Mononuclear cell (primary cell): ENCODE results near the gene RASA2. TPM values are rescaled to one million over a fixed set of nuclear protein-coding genes. Genes with fewer than 3 reads are reported as not detected.
A peak's percentile ranks its signal among the peaks of the same experiment; 100 is the strongest.
"Not testable (repeated sequence)": the region's sequence is repeated elsewhere in the genome, so short reads cannot be mapped to it uniquely, and the experiment has no call there.

Experiments
- H3K27me3 ChIP-seq: 2 replicates; pipeline ENCODE4 v1.6.0; 2011; ENCODE audit warnings: low read length, control low read depth; ENCODE audit not compliant: insufficient read depth
- H3K4me1 ChIP-seq: 2 replicates; pipeline ENCODE4 v1.5.1; 2011; ENCODE audit warnings: mild to moderate bottlenecking, low read length, control low read depth; ENCODE audit not compliant: insufficient read depth
- H3K4me3 ChIP-seq: 2 replicates; pipeline ENCODE4 v1.5.1; 2011; ENCODE audit warnings: mild to moderate bottlenecking, low read length, moderate library complexity
- H3K9me3 ChIP-seq: 2 replicates; pipeline ENCODE4 v1.5.1; 2011; ENCODE audit warnings: low read depth, mild to moderate bottlenecking, control low read depth, low read length
- total RNA-seq: library from RNA; depleted of rRNA; stranded (reverse); fragments of >200 nt; gene quantifications from one replicate; pipeline ENCODE4 v1.2.3, GENCODE V29; 2012

Gene RASA2
- total RNA-seq, 1 donor, result 110 TPM

DNA sequence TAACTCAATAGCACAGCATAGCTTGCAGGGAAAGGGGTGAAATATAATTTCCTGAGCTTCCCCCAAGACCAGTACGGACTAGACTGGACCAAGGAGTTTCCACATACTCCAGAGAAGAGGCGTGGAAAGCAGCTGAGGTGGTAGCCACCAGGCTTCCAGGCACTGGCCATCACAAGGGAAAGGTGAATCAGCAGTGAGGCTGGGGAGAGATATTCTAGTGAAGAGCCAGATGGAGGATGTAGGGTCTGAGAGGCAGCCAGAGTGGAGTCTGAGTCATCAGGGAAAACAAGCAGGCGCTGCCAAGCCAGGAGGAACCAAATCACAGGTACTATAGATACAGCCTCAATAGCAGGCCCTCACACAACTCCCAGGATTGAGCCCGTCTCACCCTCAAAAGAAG lies 9.6 kb upstream of the RASA2 start:
- Histone ChIP-seq H3K4me1 (peaks cover 36% of the 10 kb centered on the region), H3K27me3 (no peaks in the 10 kb centered on the region), H3K4me3 (no peak overlapping the region), H3K9me3 (no peaks in the 10 kb centered on the region)

DNA sequence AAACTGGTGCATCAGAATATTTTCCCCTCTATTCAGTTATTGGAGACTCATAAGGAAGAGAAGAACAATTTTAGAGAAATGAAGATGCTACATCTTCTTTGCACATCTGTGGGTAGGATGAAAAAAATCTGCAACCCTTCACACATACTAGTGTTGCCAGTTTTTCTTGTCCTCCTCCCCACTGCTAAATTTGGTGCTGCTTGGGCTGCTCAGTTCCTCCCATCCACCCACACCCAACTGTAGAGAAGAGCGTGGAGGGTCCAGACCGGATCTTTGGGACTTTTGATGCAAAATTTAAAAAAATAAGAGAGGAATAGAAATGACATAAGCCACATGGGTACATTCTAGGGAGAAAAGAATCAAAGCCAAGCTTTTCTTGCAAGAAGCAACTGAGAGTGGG lies 8.7 kb upstream of the RASA2 start:
- Histone ChIP-seq H3K4me3 (no peak overlapping the region), H3K9me3 (no peaks in the 10 kb centered on the region), H3K4me1 (peaks cover 45% of the 10 kb centered on the region), H3K27me3 (no peaks in the 10 kb centered on the region)

DNA sequence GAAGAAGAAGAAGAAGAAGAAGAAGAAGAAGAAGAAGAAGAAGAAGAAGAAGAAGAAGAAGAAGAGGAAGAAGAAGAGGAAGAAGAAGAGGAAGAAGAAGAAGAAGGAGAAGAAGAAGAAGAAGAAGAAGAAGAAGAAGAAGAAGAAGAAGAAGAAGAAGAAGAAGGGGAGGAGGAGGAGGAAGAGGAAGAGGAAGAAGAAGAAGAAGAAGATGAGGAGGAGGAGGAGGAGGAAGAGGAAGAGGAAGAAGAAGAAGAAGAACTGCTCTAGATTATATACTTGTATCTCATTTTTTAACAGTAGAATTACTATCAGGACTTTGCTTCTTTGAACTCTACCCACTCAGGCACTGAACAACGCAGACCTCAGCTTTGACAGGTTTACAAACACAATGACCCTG lies 8.0 kb upstream of the RASA2 start:
- H3K4me3 ChIP-seq, H3K9me3 ChIP-seq, H3K27me3 ChIP-seq: not testable (repeated sequence)
- H3K4me1 ChIP-seq, result peaks cover 47% of the 10 kb centered on the region

DNA sequence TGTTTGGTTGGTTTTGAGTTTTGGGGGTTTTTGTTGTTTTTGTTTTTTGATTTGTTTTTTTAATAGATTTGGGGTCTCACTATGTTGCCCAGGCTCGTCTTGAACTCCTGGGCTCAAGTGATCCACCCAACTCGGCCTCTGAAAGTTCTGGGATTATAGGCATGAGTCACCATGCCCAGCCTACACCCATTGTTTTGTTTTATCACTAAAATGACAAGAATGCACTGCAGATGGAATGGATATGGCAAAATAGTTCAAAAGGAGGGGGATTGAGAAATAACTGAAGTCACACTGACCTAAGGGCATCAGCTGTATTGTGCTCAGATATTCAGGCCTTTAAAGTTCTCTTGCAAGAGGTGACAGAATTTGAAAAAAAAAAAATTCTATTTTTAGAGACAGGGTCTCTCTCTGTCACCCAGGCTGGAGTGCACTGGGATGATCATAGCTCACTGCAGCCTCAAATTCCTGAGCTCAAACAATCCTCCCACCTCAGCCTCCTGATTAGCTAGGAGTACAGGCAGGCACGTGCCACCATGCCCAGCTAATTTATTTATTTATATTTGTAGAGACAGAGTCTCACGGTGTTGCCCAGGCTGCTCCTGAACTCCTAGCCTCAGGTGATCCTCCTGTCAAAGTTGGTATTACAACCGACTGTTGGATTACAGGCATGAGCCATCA lies 4.4 kb upstream of the RASA2 start:
- Histone ChIP-seq H3K27me3 (no peaks in the 10 kb centered on the region), H3K4me1 (peaks cover 47% of the 10 kb centered on the region), H3K9me3 (no peaks in the 10 kb centered on the region), H3K4me3 (no peak overlapping the region)

DNA sequence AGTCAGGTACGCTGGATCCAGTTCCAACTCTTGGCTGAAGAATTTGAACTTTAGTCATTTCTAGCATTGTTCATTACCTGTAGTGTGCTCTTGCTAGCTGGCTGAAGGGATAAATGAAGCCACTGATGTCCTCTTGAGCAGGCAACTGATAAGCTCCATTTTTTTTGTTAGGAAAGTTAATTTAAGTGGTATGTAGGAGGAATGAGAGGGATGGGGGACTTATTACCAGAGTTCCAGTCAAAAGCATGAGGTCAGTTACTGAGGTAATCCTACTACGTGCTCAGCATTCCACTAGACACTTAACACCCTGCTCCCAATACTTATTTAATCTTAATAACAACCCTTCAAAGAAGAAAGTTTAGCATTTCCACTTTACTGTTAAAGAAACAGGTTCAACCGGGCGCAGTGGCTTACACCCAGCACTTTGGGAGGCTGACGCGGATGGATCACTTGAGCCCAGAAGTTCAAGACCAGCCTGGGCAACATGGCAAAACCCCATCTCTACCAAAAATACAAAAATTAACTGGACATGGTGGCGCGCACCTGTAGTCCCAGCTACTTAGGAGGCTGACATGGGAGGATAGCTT lies 2.0 kb upstream of the RASA2 start:
- Histone ChIP-seq H3K9me3 (no peaks in the 10 kb centered on the region), H3K4me1 (peaks cover 61% of the 10 kb centered on the region), H3K4me3 (no peak overlapping the region), H3K27me3 (no peaks in the 10 kb centered on the region)

DNA sequence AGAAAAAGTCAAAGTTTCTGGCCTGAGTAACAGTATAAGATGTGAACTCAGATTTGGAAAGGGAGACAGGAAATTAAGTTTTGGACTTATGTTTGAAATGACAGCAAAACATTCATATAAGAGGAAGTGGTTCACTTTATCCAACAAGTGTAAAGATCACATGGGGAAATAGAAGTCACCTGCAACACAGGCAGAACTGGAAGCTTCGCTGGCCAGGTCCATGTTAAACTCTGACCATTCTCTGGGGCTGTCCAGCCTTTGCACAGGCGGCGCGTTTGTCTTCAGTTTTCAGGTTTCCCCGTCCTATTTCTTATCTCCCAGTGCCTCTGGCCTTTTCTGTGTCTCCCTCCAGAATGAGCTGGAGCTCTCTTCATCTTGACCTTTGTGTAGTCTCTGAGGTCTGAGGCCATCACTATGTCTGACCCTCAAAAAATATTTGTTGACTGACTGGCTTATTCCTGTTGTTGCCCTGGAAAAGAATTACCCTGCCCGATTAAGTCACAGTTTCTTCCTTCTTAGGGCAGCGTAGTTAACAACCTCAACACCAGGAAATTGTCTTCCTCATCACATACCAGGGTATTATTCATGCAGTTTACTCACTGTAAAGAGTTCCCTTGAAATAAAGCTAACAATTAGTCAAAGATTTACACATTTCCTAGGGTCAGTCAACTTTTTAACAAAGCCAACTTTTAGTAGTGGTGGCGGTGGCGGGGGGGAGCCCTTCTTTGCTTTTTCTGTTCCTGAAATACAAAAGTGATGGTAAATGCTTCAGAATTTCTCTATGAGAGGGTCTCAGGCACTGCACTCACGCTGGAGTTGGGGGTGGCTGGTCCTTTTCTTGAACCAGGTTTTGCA lies 959 bp upstream of the RASA2 start:
- no peaks in the 10 kb centered on the region for H3K9me3 ChIP-seq
- no peak overlapping the region for H3K4me3 ChIP-seq
- no peaks in the 10 kb centered on the region for H3K27me3 ChIP-seq
- peaks cover 72% of the 10 kb centered on the region for H3K4me1 ChIP-seq

DNA sequence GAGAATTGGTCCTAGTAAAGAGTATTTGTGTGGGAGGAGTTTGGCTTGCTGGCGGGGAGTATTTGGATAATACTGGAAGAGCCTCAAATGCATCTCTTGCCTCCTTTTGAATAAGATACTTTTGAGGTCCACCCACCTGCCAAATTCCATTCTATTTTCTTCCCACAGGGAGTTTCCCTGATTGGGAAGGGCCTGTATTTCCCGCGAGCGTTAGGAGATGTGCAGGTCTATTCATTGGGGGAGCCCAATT lies 406 bp upstream of the RASA2 start:
- H3K27me3 ChIP-seq, result no peaks in the 10 kb centered on the region
- H3K9me3 ChIP-seq, result no peaks in the 10 kb centered on the region
- H3K4me1 ChIP-seq, result peaks cover 77% of the 10 kb centered on the region
- peak overlapping the region; percentile 36 for H3K4me3 ChIP-seq

DNA sequence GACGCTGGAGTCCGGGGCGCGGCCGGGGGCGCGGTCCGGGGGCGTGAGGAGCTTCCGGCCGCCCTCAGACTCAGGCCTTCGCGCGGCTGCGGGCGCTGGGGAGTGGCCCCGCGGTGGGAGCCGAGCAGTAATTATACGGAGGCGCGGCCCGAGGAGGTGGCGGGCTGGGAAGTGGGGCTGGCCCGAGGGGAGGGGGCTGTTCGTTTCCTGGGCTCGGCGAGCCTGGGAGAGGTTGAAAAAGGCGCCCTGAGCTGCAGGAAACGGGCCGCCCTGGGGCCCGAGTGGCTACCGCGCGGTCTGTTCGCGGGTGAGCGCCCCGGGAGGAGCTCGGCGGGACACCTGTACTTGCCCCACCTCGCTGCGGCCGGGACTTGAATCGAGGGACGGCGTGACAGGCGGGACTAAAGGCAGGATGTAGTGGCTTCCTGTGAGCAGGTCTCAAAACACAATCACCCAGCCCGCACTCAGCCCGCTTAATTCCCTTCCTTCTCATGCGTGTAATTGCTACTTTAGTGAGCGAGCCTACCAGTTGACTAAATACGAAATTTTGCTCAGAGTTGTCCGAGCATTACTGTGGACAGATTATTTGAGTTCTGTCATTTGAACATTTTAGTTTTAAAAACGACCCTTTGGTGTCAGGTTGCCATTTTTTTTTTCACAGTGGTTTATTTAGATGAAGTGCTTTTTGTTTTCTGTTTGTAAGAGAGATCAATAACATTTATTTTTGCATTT lies 860 bp downstream of the RASA2 start:
- Histone ChIP-seq H3K4me3 (peak overlapping the region; percentile 63), H3K9me3 (no peaks in the 10 kb centered on the region), H3K4me1 (peaks cover 73% of the 10 kb centered on the region), H3K27me3 (no peaks in the 10 kb centered on the region)

DNA sequence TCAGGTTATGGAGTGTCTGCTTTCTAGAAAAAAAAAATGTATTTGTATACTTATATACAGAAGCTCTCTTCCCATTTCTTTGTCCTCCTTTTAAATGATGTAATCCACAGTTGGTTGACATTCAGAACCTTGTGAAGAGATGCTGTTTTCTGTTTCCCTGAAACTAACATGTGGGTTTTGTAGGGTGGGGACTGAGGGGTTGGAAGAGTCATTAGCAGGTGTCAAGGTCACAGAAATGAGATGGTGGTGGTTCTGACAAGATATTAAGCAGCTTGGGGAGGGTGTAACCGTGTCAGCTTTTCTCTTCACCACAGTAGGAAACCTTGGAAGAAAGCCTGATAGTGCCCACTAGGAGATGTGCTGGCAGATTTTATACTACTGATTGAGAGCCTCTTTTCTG lies 2.4 kb downstream of the RASA2 start:
- Histone ChIP-seq H3K4me3 (no peak overlapping the region), H3K9me3 (no peaks in the 10 kb centered on the region), H3K4me1 (peaks cover 67% of the 10 kb centered on the region)

DNA sequence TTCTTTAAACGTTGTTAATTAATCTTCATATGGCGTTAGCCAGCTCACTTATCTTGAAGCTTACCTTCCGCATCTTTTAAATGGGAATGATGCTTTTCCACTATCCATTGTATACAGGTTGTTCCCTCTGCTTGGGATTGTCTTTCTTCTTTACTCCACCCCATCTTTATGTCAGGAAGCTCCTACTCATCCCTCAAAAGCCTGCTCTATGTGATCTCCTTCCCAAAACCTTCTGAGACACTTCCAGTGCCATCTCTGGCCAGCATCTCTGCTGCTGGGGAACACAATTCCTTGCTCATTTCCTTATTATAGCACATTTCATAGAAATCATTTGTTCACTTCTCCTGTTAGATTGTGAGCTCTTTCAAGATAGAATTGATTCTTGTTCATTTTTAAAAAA lies 4.3 kb downstream of the RASA2 start:
- Histone ChIP-seq H3K9me3 (no peaks in the 10 kb centered on the region), H3K4me1 (peaks cover 48% of the 10 kb centered on the region), H3K4me3 (no peak overlapping the region), H3K27me3 (no peaks in the 10 kb centered on the region)

More for the DNA sequence above, 2.4 kb downstream of the RASA2 start:
- H3K27me3 ChIP-seq, result no peaks in the 10 kb centered on the region

DNA sequence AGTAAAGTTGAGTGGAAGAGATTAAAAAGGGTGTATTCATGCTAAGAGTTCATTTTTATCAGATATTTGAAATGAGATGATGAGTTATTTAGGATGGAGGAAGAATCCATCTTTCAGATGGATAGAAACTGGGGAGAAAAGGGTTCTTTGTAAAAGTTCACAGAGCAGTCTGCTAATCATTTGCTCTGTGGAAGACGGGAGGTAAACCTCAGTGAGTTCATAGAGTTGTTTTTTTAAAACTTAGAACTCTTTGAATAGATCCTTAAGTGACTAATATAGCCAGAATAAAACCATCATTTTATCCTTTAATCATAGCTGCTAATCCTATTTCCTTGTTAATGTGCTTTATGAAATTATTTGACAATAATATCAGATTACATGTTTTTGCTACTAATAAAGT lies 5.1 kb downstream of the RASA2 start:
- H3K4me3 ChIP-seq, result no peak overlapping the region
- no peaks in the 10 kb centered on the region for H3K27me3 ChIP-seq
- no peaks in the 10 kb centered on the region for H3K9me3 ChIP-seq
- H3K4me1 ChIP-seq, result peaks cover 42% of the 10 kb centered on the region

DNA sequence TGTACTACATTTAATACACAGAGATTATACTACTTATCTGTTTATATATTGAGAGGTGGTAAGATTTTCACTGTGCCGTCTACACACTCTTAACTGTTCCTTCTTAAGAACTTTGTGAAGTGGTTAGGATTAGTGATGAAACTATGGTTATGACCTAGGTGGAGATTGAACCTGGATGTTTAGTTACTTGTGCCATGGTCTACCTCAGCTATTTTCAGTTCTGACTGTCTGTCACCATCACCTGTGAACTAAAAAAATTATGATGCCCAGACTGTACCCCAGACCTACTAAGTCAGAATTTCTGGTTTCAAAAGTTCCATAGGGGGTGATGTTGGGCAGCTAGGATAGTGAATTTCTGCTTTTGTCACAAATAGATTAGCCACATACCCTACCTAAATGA lies 6.4 kb downstream of the RASA2 start:
- Histone ChIP-seq H3K9me3 (no peaks in the 10 kb centered on the region), H3K4me1 (peaks cover 40% of the 10 kb centered on the region), H3K27me3 (no peaks in the 10 kb centered on the region), H3K4me3 (no peak overlapping the region)

DNA sequence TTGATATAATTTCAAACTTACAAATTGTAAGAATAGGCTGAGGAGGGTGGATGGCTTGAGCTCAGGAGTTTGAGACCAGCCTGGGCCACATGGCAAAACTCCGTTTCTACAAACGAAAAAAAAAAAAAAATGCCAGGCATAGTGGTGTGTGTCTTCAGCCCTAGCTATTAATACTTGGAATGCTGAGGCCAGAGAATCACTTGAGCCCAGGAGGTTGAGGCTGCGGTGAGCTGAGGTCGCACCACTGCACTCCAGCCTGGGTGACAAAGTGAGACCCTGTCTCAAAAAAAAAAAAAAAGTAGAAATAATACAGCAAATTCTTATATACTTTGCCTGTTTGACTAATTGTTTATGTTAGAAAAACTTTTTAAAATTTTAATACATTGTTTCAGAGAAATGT lies 10.8 kb downstream of the RASA2 start:
- peaks cover 32% of the 10 kb centered on the region for H3K4me1 ChIP-seq
- not testable (repeated sequence) for H3K9me3 ChIP-seq, H3K27me3 ChIP-seq, H3K4me3 ChIP-seq

DNA sequence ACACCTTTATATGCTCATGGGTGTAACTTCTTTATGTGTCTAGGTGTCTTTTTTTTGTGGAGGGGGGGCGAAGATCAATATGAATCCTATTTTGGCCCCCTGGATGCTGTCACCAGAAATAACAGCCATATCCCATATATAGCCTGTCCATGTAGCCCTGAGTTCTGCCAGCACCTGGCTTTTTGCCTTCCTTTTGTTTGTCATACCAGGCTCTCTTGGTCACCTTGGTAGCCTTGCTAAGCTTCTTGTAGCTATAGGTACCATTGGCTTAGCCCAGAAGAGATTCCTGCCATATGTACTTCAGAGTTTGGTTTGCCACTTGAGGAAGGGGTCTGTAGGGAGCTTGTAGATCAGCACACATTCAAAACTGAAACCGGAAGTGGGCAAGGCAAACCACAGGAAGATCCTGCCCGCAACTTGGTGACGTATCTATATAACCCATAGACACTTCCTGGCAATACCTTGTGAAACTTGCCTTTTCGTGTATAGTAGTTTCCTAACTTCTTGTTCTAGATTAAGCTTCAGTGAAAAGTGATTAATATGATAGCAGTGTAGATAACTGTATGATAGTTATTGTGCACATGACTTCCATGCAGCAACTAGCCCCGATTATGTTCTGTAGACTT lies 11.9 kb downstream of the RASA2 start:
- Histone ChIP-seq H3K9me3 (no peaks in the 10 kb centered on the region), H3K27me3 (no peaks in the 10 kb centered on the region), H3K4me3 (no peak overlapping the region), H3K4me1 (peaks cover 28% of the 10 kb centered on the region)

DNA sequence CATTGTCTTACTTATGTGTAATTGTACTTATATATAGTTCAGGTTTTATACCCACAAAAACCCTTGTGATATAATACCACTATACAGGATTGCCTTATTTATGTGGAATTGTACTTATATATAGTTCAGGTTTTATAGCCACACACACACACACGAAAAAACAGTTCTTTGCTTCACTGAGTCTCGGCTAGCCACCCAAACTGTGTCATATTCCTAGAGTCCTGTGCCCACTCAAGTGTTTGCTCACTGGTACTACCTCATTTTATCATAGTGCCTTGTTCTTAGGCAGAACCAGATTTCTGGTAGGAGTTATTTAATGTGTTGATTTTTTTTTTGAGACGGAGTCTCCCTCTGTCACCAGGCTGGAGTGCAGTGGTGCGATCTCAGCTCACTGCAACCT lies 12.5 kb downstream of the RASA2 start:
- Histone ChIP-seq H3K4me1 (peaks cover 30% of the 10 kb centered on the region), H3K4me3 (no peak overlapping the region)

More for the DNA sequence above, 12.5 kb downstream of the RASA2 start:
- Histone ChIP-seq H3K27me3 (no peaks in the 10 kb centered on the region), H3K9me3 (no peaks in the 10 kb centered on the region)
